Neuronal stem cell (in vitro differentiated cells): ENCODE measurements around the gene EYS.

Experiments
- DNase-seq: peaks from one replicate; pipeline ENCODE4 v3.0.0-alpha.2; 2013; ENCODE audit warnings: low spot score
- H2AFZ ChIP-seq: one replicate; pipeline ENCODE4 v1.6.1; 2013; ENCODE audit warnings: mild to moderate bottlenecking, low read length, inconsistent platforms
- H2AK5ac ChIP-seq: 2 replicates; pipeline ENCODE4 v1.6.1; 2013; ENCODE audit warnings: low read depth, mild to moderate bottlenecking, inconsistent platforms, low read length, moderate library complexity, mixed read lengths
- H2BK120ac ChIP-seq: 2 replicates; pipeline ENCODE4 v1.6.1; 2013; ENCODE audit warnings: low read depth, mild to moderate bottlenecking, inconsistent platforms, low read length, moderate library complexity, mixed read lengths
- H2BK12ac ChIP-seq: one replicate; pipeline ENCODE4 v1.6.1; 2013; ENCODE audit warnings: low read length, inconsistent platforms
- H2BK15ac ChIP-seq: 2 replicates; pipeline ENCODE4 v1.6.1; 2013; ENCODE audit warnings: mild to moderate bottlenecking, low read length, inconsistent platforms, mixed read lengths
- H2BK5ac ChIP-seq: one replicate; pipeline ENCODE4 v1.6.1; 2013; ENCODE audit warnings: inconsistent platforms, mild to moderate bottlenecking, low read length, moderate library complexity
- H3K14ac ChIP-seq: one replicate; pipeline ENCODE4 v1.6.1; 2013; ENCODE audit warnings: low read length, inconsistent platforms
- H3K18ac ChIP-seq: 2 replicates; pipeline ENCODE4 v1.6.1; 2013; ENCODE audit warnings: low read length, inconsistent platforms
- H3K23ac ChIP-seq: 2 replicates; pipeline ENCODE4 v1.6.1; 2013; ENCODE audit warnings: low read depth, mild to moderate bottlenecking, mixed read lengths, low read length, inconsistent platforms; ENCODE audit not compliant: poor library complexity
- H3K27ac ChIP-seq: replicated peaks from 3 replicates; pipeline ENCODE4 v1.5.1; 2013; ENCODE audit warnings: low read length, inconsistent platforms
- H3K27me3 ChIP-seq, 3 experiments: 2 replicates each; pipeline ENCODE4 v1.6.1; 2013; ENCODE audit warnings: low read length in 3 of 3, mild to moderate bottlenecking in 2 of 3, inconsistent platforms in 1 of 3, low read depth in 1 of 3, mixed read lengths in 1 of 3, moderate library complexity in 1 of 3; ENCODE audit not compliant: control insufficient read depth in 3 of 3, insufficient read depth in 3 of 3
- H3K36me3 ChIP-seq, 2 donors: replicated peaks in 1 of 2; 2 replicates each; pipeline ENCODE4 v1.6.1; 2013; ENCODE audit warnings: low read length in 2 of 2; ENCODE audit not compliant: control insufficient read depth in 2 of 2, insufficient read depth in 2 of 2
- H3K4ac ChIP-seq: 2 replicates; pipeline ENCODE4 v1.6.1; 2013; ENCODE audit warnings: inconsistent platforms, mild to moderate bottlenecking, low read length, moderate library complexity
- H3K4me1 ChIP-seq, 2 donors: 1 replicate in 1 of 2; 2 replicates in 1 of 2; pipeline ENCODE4 v1.6.1; 2013; ENCODE audit warnings: low read length in 2 of 2, low read depth in 1 of 2; ENCODE audit not compliant: control insufficient read depth in 2 of 2, insufficient read depth in 1 of 2
- H3K4me2 ChIP-seq: one replicate; pipeline ENCODE4 v1.6.1; 2013; ENCODE audit warnings: mild to moderate bottlenecking, low read length, inconsistent platforms; ENCODE audit not compliant: insufficient read depth, poor library complexity, severe bottlenecking
- H3K4me3 ChIP-seq, 2 donors: 2 replicates each; pipeline ENCODE4 v1.5.1; 2013; ENCODE audit warnings: low read length in 2 of 2, mild to moderate bottlenecking in 2 of 2, inconsistent platforms in 1 of 2, moderate library complexity in 1 of 2
- H3K79me1 ChIP-seq: one replicate; pipeline ENCODE4 v1.6.1; 2013; ENCODE audit warnings: low read depth, mild to moderate bottlenecking, inconsistent platforms, low read length, moderate library complexity
- H3K9ac ChIP-seq: one replicate; pipeline ENCODE4 v1.6.1; 2013; ENCODE audit warnings: mild to moderate bottlenecking, low read depth, low read length, inconsistent platforms; ENCODE audit not compliant: poor library complexity
- H3K9me3 ChIP-seq, 2 donors: replicated peaks in 1 of 2; 2 replicates each; pipeline versions ENCODE3 to v1.6.1; 2013; ENCODE audit warnings: low read length in 2 of 2, mild to moderate bottlenecking in 2 of 2, inconsistent platforms in 1 of 2, low read depth in 1 of 2, mixed read lengths in 1 of 2, moderate library complexity in 1 of 2; ENCODE audit not compliant: control insufficient read depth in 2 of 2, insufficient read depth in 1 of 2
- H4K8ac ChIP-seq: one replicate; pipeline ENCODE4 v1.6.1; 2013; ENCODE audit warnings: low read depth, mild to moderate bottlenecking, inconsistent platforms, low read length, moderate library complexity
- H4K91ac ChIP-seq: one replicate; pipeline ENCODE4 v1.6.1; 2013; ENCODE audit warnings: low read length, low read depth, mild to moderate bottlenecking, inconsistent platforms; ENCODE audit not compliant: poor library complexity
- WGBS, 2 donors: extraction: QIAGEN DNeasy Blood & Tissue Kit; methylation state at CpG; one replicate each; pipeline ENCODE4 v1.1.7; 2013; ENCODE audit warnings: missing lambda C conversion rate in 2 of 2, mixed read lengths in 1 of 2; ENCODE audit not compliant: insufficient read length in 2 of 2, insufficient replicate concordance in 1 of 2; ENCODE audit errors: extremely low coverage in 2 of 2; 5-methylcytosine and 5-hydroxymethylcytosine counted together

The EYS gene

GRCh38 chr6:64912966-64913365 lies 794.1 kb downstream of the EYS start:
- Histone ChIP-seq H3K4me2 (no peak overlapping the region), H3K79me1 (no peaks in the 10 kb centered on the region), H2BK15ac (no peak overlapping the region), H3K27me3 (no peaks in the 10 kb centered on the region), H4K8ac (no peak overlapping the region), H3K14ac (no peak overlapping the region), H2BK5ac (no peak overlapping the region), H2AFZ (no peak overlapping the region), H2BK12ac (no peak overlapping the region), H2AK5ac (no peak overlapping the region), H3K9ac (no peak overlapping the region), H3K9me3 (peaks cover 0 to 2% of the 10 kb centered on the region in 2 donors), H3K27ac (no peak overlapping the region), H2BK120ac (no peak overlapping the region), H3K36me3 (no peaks in the 10 kb centered on the region), H3K18ac (no peak overlapping the region), H3K4me3 (no peak overlapping the region), H4K91ac (no peak overlapping the region), H3K23ac (no peak overlapping the region), H3K4me1 (no peaks in the 10 kb centered on the region), H3K4ac (no peak overlapping the region)
- no peak for DNase-seq
- no CpG with 5 or more reads among the region's 1 CpG for WGBS, 2 donors

- no peak overlapping the region for H3K4me3 ChIP-seq
- no peak overlapping the region for H3K23ac ChIP-seq
- no peak overlapping the region for H3K4ac ChIP-seq
- H4K91ac ChIP-seq, result no peak overlapping the region
- H4K8ac ChIP-seq, result no peak overlapping the region
- H2BK12ac ChIP-seq, result no peak overlapping the region
- no peak overlapping the region for H3K14ac ChIP-seq
- no peak overlapping the region for H3K9ac ChIP-seq
- H3K4me2 ChIP-seq, result no peak overlapping the region
- no peaks in the 10 kb centered on the region for H3K27me3 ChIP-seq
- DNase-seq, result no peak
- WGBS, 2 donors, result no CpG with 5 or more reads among the region's 7 CpGs
- H3K79me1 ChIP-seq, result no peaks in the 10 kb centered on the region
- peaks cover 0 to 2% of the 10 kb centered on the region in 2 donors for H3K9me3 ChIP-seq
- no peak overlapping the region for H2BK15ac ChIP-seq
- no peak overlapping the region for H3K18ac ChIP-seq
- H2AFZ ChIP-seq, result no peak overlapping the region
- no peak overlapping the region for H3K27ac ChIP-seq
- H3K36me3 ChIP-seq, result no peaks in the 10 kb centered on the region
- no peak overlapping the region for H2BK5ac ChIP-seq
- no peaks in the 10 kb centered on the region for H3K4me1 ChIP-seq
- no peak overlapping the region for H2AK5ac ChIP-seq
- no peak overlapping the region for H2BK120ac ChIP-seq
Measured at GRCh38 chr6:64908104-64908503, 798.9 kb downstream of the EYS start.

GRCh38 chr6:64904616-64905015 lies 802.4 kb downstream of the EYS start:
- Histone ChIP-seq H2BK12ac (no peak overlapping the region), H2AFZ (peak overlapping the region; percentile 43), H3K4me2 (no peak overlapping the region), H3K27me3 (no peaks in the 10 kb centered on the region), H3K9me3 (peaks cover 0 to 2% of the 10 kb centered on the region in 2 donors), H3K36me3 (no peaks in the 10 kb centered on the region), H4K8ac (no peak overlapping the region), H2AK5ac (no peak overlapping the region), H3K9ac (no peak overlapping the region), H4K91ac (no peak overlapping the region), H3K18ac (no peak overlapping the region), H3K23ac (no peak overlapping the region), H3K27ac (no peak overlapping the region), H2BK5ac (no peak overlapping the region), H3K79me1 (no peaks in the 10 kb centered on the region), H3K4me1 (no peaks in the 10 kb centered on the region), H2BK120ac (no peak overlapping the region), H2BK15ac (no peak overlapping the region), H3K14ac (no peak overlapping the region), H3K4ac (no peak overlapping the region), H3K4me3 (no peak overlapping the region)
- WGBS, 2 donors, result no CpG with 5 or more reads among the region's 2 CpGs
- no peak for DNase-seq

GRCh38 chr6:64902596-64902995 lies 804.4 kb downstream of the EYS start:
- Histone ChIP-seq H3K27me3 (no peaks in the 10 kb centered on the region), H2BK5ac (no peak overlapping the region), H2AK5ac (no peak overlapping the region), H3K79me1 (no peaks in the 10 kb centered on the region), H2AFZ (no peak overlapping the region), H2BK12ac (no peak overlapping the region), H3K9me3 (no peaks in the 10 kb centered on the region), H3K36me3 (no peaks in the 10 kb centered on the region), H3K18ac (no peak overlapping the region), H2BK120ac (no peak overlapping the region), H2BK15ac (no peak overlapping the region), H3K14ac (no peak overlapping the region), H3K23ac (no peak overlapping the region), H4K8ac (no peak overlapping the region), H3K4me1 (no peaks in the 10 kb centered on the region), H3K27ac (no peak overlapping the region), H3K9ac (no peak overlapping the region), H3K4ac (no peak overlapping the region), H4K91ac (no peak overlapping the region), H3K4me2 (no peak overlapping the region), H3K4me3 (no peak overlapping the region)
- DNase-seq, result no peak
